ENCODE results near the gene ELP4.

- TF ChIP-seq POLR2A (IDR thresholded peaks at IDR 0.05; ENCODE audit: low read length) (no peak), CBX8 (IDR thresholded peaks at IDR 0.05) (no peak), CEBPB (IDR thresholded peaks at IDR 0.05) (no peak), TP53 (CRISPR knock-in tag; IDR thresholded peaks at IDR 0.05) (no peak), MAX (IDR thresholded peaks at IDR 0.05) (no peak), KDM1A (IDR thresholded peaks at IDR 0.05; ENCODE audit: low read depth) (no peak), MYC (IDR thresholded peaks at IDR 0.05; ENCODE audit: borderline replicate concordance, low read length) (no peak)
- TF ChIP-seq, protein P1, sequence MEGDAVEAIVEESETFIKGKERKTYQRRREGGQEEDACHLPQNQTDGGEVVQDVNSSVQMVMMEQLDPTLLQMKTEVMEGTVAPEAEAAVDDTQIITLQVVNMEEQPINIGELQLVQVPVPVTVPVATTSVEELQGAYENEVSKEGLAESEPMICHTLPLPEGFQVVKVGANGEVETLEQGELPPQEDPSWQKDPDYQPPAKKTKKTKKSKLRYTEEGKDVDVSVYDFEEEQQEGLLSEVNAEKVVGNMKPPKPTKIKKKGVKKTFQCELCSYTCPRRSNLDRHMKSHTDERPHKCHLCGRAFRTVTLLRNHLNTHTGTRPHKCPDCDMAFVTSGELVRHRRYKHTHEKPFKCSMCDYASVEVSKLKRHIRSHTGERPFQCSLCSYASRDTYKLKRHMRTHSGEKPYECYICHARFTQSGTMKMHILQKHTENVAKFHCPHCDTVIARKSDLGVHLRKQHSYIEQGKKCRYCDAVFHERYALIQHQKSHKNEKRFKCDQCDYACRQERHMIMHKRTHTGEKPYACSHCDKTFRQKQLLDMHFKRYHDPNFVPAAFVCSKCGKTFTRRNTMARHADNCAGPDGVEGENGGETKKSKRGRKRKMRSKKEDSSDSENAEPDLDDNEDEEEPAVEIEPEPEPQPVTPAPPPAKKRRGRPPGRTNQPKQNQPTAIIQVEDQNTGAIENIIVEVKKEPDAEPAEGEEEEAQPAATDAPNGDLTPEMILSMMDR (IDR thresholded peaks at IDR 0.05) = no peak
Observed at GRCh38 chr11:31822175-31822926, 312.8 kb downstream of the ELP4 start.

Data from A549 (cell line).